ENCODE data around the gene CPNE8. TPM values are rescaled to one million over a fixed set of nuclear protein-coding genes. Genes with fewer than 3 reads are reported as not detected.

Gene CPNE8
- total and polyA plus RNA-seq, 2 donors (not counting 1 experiment from before 2014, with no cell fraction given): 1.5 to 1.6 TPM

- no peaks in the 10 kb centered on the region for H3K4me1 ChIP-seq (ENCODE audit: control insufficient read depth in 2 of 2, insufficient read depth in 2 of 2, low read length in 2 of 2)
- no peaks in the 10 kb centered on the region for H3K36me3 ChIP-seq (replicated peaks in 1 of 2; ENCODE audit: control extremely low read depth in 1 of 2, control insufficient read depth in 1 of 2, extremely low read depth in 1 of 2, insufficient read depth in 2 of 2, low read length in 1 of 2)
- TF ChIP-seq, protein P1, sequence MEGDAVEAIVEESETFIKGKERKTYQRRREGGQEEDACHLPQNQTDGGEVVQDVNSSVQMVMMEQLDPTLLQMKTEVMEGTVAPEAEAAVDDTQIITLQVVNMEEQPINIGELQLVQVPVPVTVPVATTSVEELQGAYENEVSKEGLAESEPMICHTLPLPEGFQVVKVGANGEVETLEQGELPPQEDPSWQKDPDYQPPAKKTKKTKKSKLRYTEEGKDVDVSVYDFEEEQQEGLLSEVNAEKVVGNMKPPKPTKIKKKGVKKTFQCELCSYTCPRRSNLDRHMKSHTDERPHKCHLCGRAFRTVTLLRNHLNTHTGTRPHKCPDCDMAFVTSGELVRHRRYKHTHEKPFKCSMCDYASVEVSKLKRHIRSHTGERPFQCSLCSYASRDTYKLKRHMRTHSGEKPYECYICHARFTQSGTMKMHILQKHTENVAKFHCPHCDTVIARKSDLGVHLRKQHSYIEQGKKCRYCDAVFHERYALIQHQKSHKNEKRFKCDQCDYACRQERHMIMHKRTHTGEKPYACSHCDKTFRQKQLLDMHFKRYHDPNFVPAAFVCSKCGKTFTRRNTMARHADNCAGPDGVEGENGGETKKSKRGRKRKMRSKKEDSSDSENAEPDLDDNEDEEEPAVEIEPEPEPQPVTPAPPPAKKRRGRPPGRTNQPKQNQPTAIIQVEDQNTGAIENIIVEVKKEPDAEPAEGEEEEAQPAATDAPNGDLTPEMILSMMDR (IDR thresholded peaks at IDR 0.05): no peak
- no peak for TF ChIP-seq EZH2 (IDR thresholded peaks at IDR 0.05; ENCODE audit: borderline replicate concordance, insufficient read depth, low read depth, low read length, poor library complexity, severe bottlenecking)
- Mint-ChIP-seq H3K27me3 (no peaks in the 10 kb centered on the region), H3K4me3 (no peak overlapping the region), H3K4me1 (no peaks in the 10 kb centered on the region), H3K27ac (no peak overlapping the region), H3K9me3 (ENCODE audit: insufficient read depth) (peaks cover 9% of the 10 kb centered on the region)
- WGBS (ENCODE audit: insufficient coverage): 100% methylated on average over 1 of the region's 5 CpGs
- no peaks in the 10 kb centered on the region for H3K9me3 ChIP-seq (ENCODE audit: control extremely low read depth in 1 of 3, control insufficient read depth in 2 of 3, insufficient read depth in 1 of 3, low read length in 2 of 3)
- no peaks in the 10 kb centered on the region for H4K20me1 ChIP-seq (ENCODE audit: control insufficient read depth, insufficient read depth, low read length, poor library complexity, severe bottlenecking)
- no peak overlapping the region for H3K4me2 ChIP-seq (replicated peaks; ENCODE audit: low read depth, low read length, poor library complexity, severe bottlenecking)
- no peak overlapping the region for H2AFZ ChIP-seq (ENCODE audit: insufficient read depth, low read depth, low read length, poor library complexity, severe bottlenecking)
- POLR2A ChIA-PET: no interaction called here
- intact Hi-C loops (cut with micrococcal nuclease): no loop called here
- DNase-seq: no peak
- H3K27me3 ChIP-seq (replicated peaks in 1 of 4; ENCODE audit: control extremely low read depth in 1 of 4, control insufficient read depth in 3 of 4, insufficient read depth in 4 of 4, low read length in 3 of 4): no peaks in the 10 kb centered on the region
- no peak overlapping the region for H3K4me3 ChIP-seq (ENCODE audit: control extremely low read depth in 1 of 5, extremely low read depth in 1 of 5, insufficient read depth in 1 of 5, low read depth in 2 of 5, low read length in 4 of 5)
- H3K27ac ChIP-seq (ENCODE audit: low read length in 2 of 2): no peak overlapping the region
- H3K79me2 ChIP-seq (ENCODE audit: control insufficient read depth, insufficient read depth, low read length): no peaks in the 10 kb centered on the region
- no peak for ATAC-seq (ENCODE audit: low read depth)
- no peak overlapping the region for H3K9ac ChIP-seq (ENCODE audit: low read length)
- CTCF ChIA-PET: no interaction called here
These were observed 73.7 kb downstream of the CPNE8 start for GRCh38 chr12:38831715-38832114.

DNA sequence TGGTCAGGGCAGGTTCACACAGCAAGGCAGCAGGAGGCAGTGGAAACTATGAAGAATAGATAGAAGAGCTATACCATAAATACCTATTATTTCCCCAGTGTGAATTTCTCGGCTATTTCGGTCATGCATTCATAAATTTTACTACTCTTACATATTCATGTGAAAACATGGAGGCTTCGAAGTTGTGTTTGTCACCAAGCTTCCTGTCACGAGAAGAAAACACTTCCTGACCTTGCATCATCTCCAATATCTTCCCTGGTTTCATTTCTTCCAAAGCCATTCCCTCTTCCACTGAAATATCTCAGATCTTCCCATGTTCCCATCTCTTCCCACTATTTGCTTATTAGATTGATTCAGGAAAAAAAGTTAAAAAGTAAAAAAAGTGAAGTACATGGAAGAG lies 80.4 kb downstream of the CPNE8 start:
- Histone ChIP-seq H2AFZ (ENCODE audit: insufficient read depth, low read depth, low read length, poor library complexity, severe bottlenecking) (no peak overlapping the region), H3K36me3 (replicated peaks in 1 of 2; ENCODE audit: control extremely low read depth in 1 of 2, control insufficient read depth in 1 of 2, extremely low read depth in 1 of 2, insufficient read depth in 2 of 2, low read length in 1 of 2) (no peaks in the 10 kb centered on the region), H3K27me3 (replicated peaks in 1 of 4; ENCODE audit: control extremely low read depth in 1 of 4, control insufficient read depth in 3 of 4, insufficient read depth in 4 of 4, low read length in 3 of 4) (no peaks in the 10 kb centered on the region), H3K4me1 (ENCODE audit: control insufficient read depth in 2 of 2, insufficient read depth in 2 of 2, low read length in 2 of 2) (no peaks in the 10 kb centered on the region), H4K20me1 (ENCODE audit: control insufficient read depth, insufficient read depth, low read length, poor library complexity, severe bottlenecking) (no peaks in the 10 kb centered on the region), H3K27ac (ENCODE audit: low read length in 2 of 2) (no peak overlapping the region), H3K9ac (ENCODE audit: low read length) (no peak overlapping the region), H3K9me3 (ENCODE audit: control extremely low read depth in 1 of 3, control insufficient read depth in 2 of 3, insufficient read depth in 1 of 3, low read length in 2 of 3) (no peaks in the 10 kb centered on the region), H3K79me2 (ENCODE audit: control insufficient read depth, insufficient read depth, low read length) (no peaks in the 10 kb centered on the region), H3K4me2 (replicated peaks; ENCODE audit: low read depth, low read length, poor library complexity, severe bottlenecking) (no peak overlapping the region), H3K4me3 (ENCODE audit: control extremely low read depth in 1 of 5, extremely low read depth in 1 of 5, insufficient read depth in 1 of 5, low read depth in 2 of 5, low read length in 4 of 5) (no peak overlapping the region)
- intact Hi-C loops (cut with micrococcal nuclease): no loop called here
- POLR2A ChIA-PET: no interaction called here
- H3K27me3 Mint-ChIP-seq: no peaks in the 10 kb centered on the region
- no peak overlapping the region for H3K27ac Mint-ChIP-seq
- 86% methylated on average over 4 of the region's 4 CpGs for WGBS (ENCODE audit: insufficient coverage)
- H3K9me3 Mint-ChIP-seq (ENCODE audit: insufficient read depth): peaks cover 4% of the 10 kb centered on the region
- H3K4me3 Mint-ChIP-seq: no peak overlapping the region
- CTCF ChIA-PET: no interaction called here
- TF ChIP-seq, protein P1 (IDR thresholded peaks at IDR 0.05): no peak
- TF ChIP-seq EZH2 (IDR thresholded peaks at IDR 0.05; ENCODE audit: borderline replicate concordance, insufficient read depth, low read depth, low read length, poor library complexity, severe bottlenecking): no peak
- DNase-seq (no peak), ATAC-seq (ENCODE audit: low read depth) (no peak)
- no peaks in the 10 kb centered on the region for H3K4me1 Mint-ChIP-seq

Data from B cell (primary cell).